Measurements from ENCODE around the gene OFD1. TPM values are rescaled to one million over a fixed set of nuclear protein-coding genes. Genes with fewer than 3 reads are reported as not detected.

OFD1 gene
- total RNA-seq, 1 experiment from 2014 or later: 14.4 TPM

- DNase-seq: no peak
- Histone ChIP-seq H3K27me3 (ENCODE audit: low read length) (no peaks in the 10 kb centered on the region), H3K79me2 (ENCODE audit: low read length) (peaks cover 7% of the 10 kb centered on the region; the same call in 1 of the 2 replicates), H3K4me3 (ENCODE audit: low read length) (no peak overlapping the region), H3K9me2 (replicated peaks; ENCODE audit: low read length) (no peaks in the 10 kb centered on the region), H4K20me1 (ENCODE audit: low read length) (no peaks in the 10 kb centered on the region), H2AFZ (ENCODE audit: low read length) (no peak overlapping the region), H3K36me3 (ENCODE audit: low read depth, low read length) (peaks cover 35% of the 10 kb centered on the region), H3K9me3 (ENCODE audit: low read length) (no peaks in the 10 kb centered on the region), H3K9ac (ENCODE audit: low read length) (no peak overlapping the region), H3K4me1 (ENCODE audit: insufficient read depth, low read length) (peaks cover 16% of the 10 kb centered on the region), H3F3A (ENCODE audit: low read length, unreplicated experiment) (no peaks in the 10 kb centered on the region), H3K27ac (ENCODE audit: low read length) (no peak overlapping the region), H3K4me2 (ENCODE audit: low read length) (no peak overlapping the region)
- intact Hi-C loops (cut with micrococcal nuclease): loop anchor here (10.0 kb wide), 1 partner anchor 178 kb away; no protein-coding TSS in a partner anchor
- ChIA-PET POLR2A (ENCODE audit: unreplicated experiment) (no interaction called here), CTCF (no interaction called here)
- TF ChIP-seq EZH2 (IDR thresholded peaks at IDR 0.05; ENCODE audit: low read length, unreplicated experiment) (no peak), EZH2phosphoT487 (IDR thresholded peaks at IDR 0.05; ENCODE audit: borderline replicate concordance, low read length) (no peak), CTCF (conservative IDR thresholded peaks at IDR 0.05; ENCODE audit: low read depth, low read length) (no peak)
- no peak for ATAC-seq
- BruUV-seq (replicated peaks): no TSS peak
Observed at GRCh38 chrX:13756381-13756780, 21.8 kb downstream of the OFD1 start.

GRCh38 chrX:13759152-13759718 lies 24.7 kb downstream of the OFD1 start:
- no peak overlapping the region for H3K4me3 ChIP-seq (ENCODE audit: low read length)
- H3K9me2 ChIP-seq (replicated peaks; ENCODE audit: low read length): no peaks in the 10 kb centered on the region
- H3K4me1 ChIP-seq (ENCODE audit: insufficient read depth, low read length): peaks cover 8% of the 10 kb centered on the region
- H3K9me3 ChIP-seq (ENCODE audit: low read length): no peaks in the 10 kb centered on the region
- no TSS peak for BruUV-seq (replicated peaks)
- CTCF ChIA-PET: no interaction called here
- no peaks in the 10 kb centered on the region for H3F3A ChIP-seq (ENCODE audit: low read length, unreplicated experiment)
- TF ChIP-seq CTCF (conservative IDR thresholded peaks at IDR 0.05; ENCODE audit: low read depth, low read length): no peak
- no peak for TF ChIP-seq EZH2 (IDR thresholded peaks at IDR 0.05; ENCODE audit: low read length, unreplicated experiment)
- TF ChIP-seq EZH2phosphoT487 (IDR thresholded peaks at IDR 0.05; ENCODE audit: borderline replicate concordance, low read length): no peak
- H3K27me3 ChIP-seq (ENCODE audit: low read length): no peaks in the 10 kb centered on the region
- H3K9ac ChIP-seq (ENCODE audit: low read length): no peak overlapping the region
- intact Hi-C loops (cut with micrococcal nuclease): loop anchor here (10.0 kb wide), 1 partner anchor 176 kb away; no protein-coding TSS in a partner anchor
- no peak overlapping the region for H3K4me2 ChIP-seq (ENCODE audit: low read length)
- peaks cover 48% of the 10 kb centered on the region for H3K36me3 ChIP-seq (ENCODE audit: low read depth, low read length)
- no peak for ATAC-seq
- POLR2A ChIA-PET (ENCODE audit: unreplicated experiment): no interaction called here
- no peaks in the 10 kb centered on the region for H4K20me1 ChIP-seq (ENCODE audit: low read length)
- no peak overlapping the region for H3K27ac ChIP-seq (ENCODE audit: low read length)
- DNase-seq: no peak
- H2AFZ ChIP-seq (ENCODE audit: low read length): no peak overlapping the region
- H3K79me2 ChIP-seq (ENCODE audit: low read length): no peaks in the 10 kb centered on the region

- Histone ChIP-seq H3K79me2 (ENCODE audit: low read length) (no peaks in the 10 kb centered on the region), H3F3A (ENCODE audit: low read length, unreplicated experiment) (no peaks in the 10 kb centered on the region), H4K20me1 (ENCODE audit: low read length) (no peaks in the 10 kb centered on the region), H2AFZ (ENCODE audit: low read length) (no peak overlapping the region), H3K36me3 (ENCODE audit: low read depth, low read length) (peaks cover 46% of the 10 kb centered on the region), H3K9ac (ENCODE audit: low read length) (no peak overlapping the region), H3K27ac (ENCODE audit: low read length) (no peak overlapping the region), H3K9me3 (ENCODE audit: low read length) (no peaks in the 10 kb centered on the region), H3K27me3 (ENCODE audit: low read length) (no peaks in the 10 kb centered on the region), H3K4me2 (ENCODE audit: low read length) (no peak overlapping the region), H3K9me2 (replicated peaks; ENCODE audit: low read length) (no peaks in the 10 kb centered on the region), H3K4me1 (ENCODE audit: insufficient read depth, low read length) (peaks cover 8% of the 10 kb centered on the region), H3K4me3 (ENCODE audit: low read length) (no peak overlapping the region)
- intact Hi-C loops (cut with micrococcal nuclease): no loop called here
- DNase-seq: no peak
- POLR2A ChIA-PET (ENCODE audit: unreplicated experiment): no interaction called here
- no peak for ATAC-seq
- CTCF ChIA-PET: no interaction called here
- TF ChIP-seq EZH2 (IDR thresholded peaks at IDR 0.05; ENCODE audit: low read length, unreplicated experiment) (no peak), CTCF (conservative IDR thresholded peaks at IDR 0.05; ENCODE audit: low read depth, low read length) (no peak), EZH2phosphoT487 (IDR thresholded peaks at IDR 0.05; ENCODE audit: borderline replicate concordance, low read length) (no peak)
- TSS peak; percentile 55 for BruUV-seq (replicated peaks)
Observed at GRCh38 chrX:13760426-13760825, 25.9 kb downstream of the OFD1 start.

All from PC-3 (cell line).